ENCODE measurements around the gene NRIP1. TPM values are rescaled to one million over a fixed set of nuclear protein-coding genes. Genes with fewer than 3 reads are reported as not detected.

The NRIP1 gene
- total RNA-seq (10 to 100 TPM; 29.9 to 33.7 TPM), total RNA-seq (36.8 to 46.6 reads per million in 2 donors)

- Mint-ChIP-seq H3K36me3 (ENCODE audit: low read depth) (peaks cover 5% of the 10 kb centered on the region), H3K4me3 (peak within 1 kb of the TSS; percentile 98), H3K4me1 (peaks cover 39% of the 10 kb centered on the region), H3K27ac (peak within 1 kb of the TSS; percentile 98), H3K27me3 (peaks cover 42% of the 10 kb centered on the region)
- ATAC-seq (peak; percentile 87), DNase-seq (peak; percentile 56 to 76 (median 67))
- no peaks in the 10 kb centered on the region for H3K9me3 ChIP-seq (ENCODE audit: control insufficient read depth, low read length, poor library complexity, severe bottlenecking)
Measured at GRCh38 chr21:15064576-15065391, at the start of gene NRIP1. Gene NRIP1, minus strand, starts transcription at chr21:15065000. Its CDS starts 96,808 bp downstream, at chr21:14968192.

- no peaks in the 10 kb centered on the region for H3K9me3 ChIP-seq (ENCODE audit: control insufficient read depth, low read length, poor library complexity, severe bottlenecking)
- Mint-ChIP-seq H3K27me3 (peaks cover 10% of the 10 kb centered on the region), H3K4me3 (no peak overlapping the region), H3K4me1 (no peaks in the 10 kb centered on the region), H3K36me3 (ENCODE audit: low read depth) (no peaks in the 10 kb centered on the region), H3K27ac (no peak overlapping the region)
- ATAC-seq (no peak), DNase-seq (no peak)
Measured at GRCh38 chr21:15112858-15113257, 48.1 kb upstream of the NRIP1 start.

GRCh38 chr21:15108801-15109200 is 44.0 kb upstream of the NRIP1 start:
- H3K4me3 Mint-ChIP-seq = no peak overlapping the region
- no peaks in the 10 kb centered on the region for H3K4me1 Mint-ChIP-seq
- H3K36me3 Mint-ChIP-seq (ENCODE audit: low read depth) = no peaks in the 10 kb centered on the region
- H3K27ac Mint-ChIP-seq = no peak overlapping the region
- ATAC-seq (no peak), DNase-seq (no peak)
- H3K27me3 Mint-ChIP-seq = peaks cover 10% of the 10 kb centered on the region
- H3K9me3 ChIP-seq (ENCODE audit: control insufficient read depth, low read length, poor library complexity, severe bottlenecking) = no peaks in the 10 kb centered on the region

- no peaks in the 10 kb centered on the region for H3K9me3 ChIP-seq (ENCODE audit: control insufficient read depth, low read length, poor library complexity, severe bottlenecking)
- Mint-ChIP-seq H3K27me3 (no peaks in the 10 kb centered on the region), H3K27ac (no peak overlapping the region), H3K4me3 (no peak overlapping the region), H3K4me1 (no peaks in the 10 kb centered on the region), H3K36me3 (ENCODE audit: low read depth) (no peaks in the 10 kb centered on the region)
- ATAC-seq = no peak
- DNase-seq = no peak
Measured at GRCh38 chr21:15104470-15104869, 39.7 kb upstream of the NRIP1 start.

- Mint-ChIP-seq H3K4me1 (peaks cover 2% of the 10 kb centered on the region), H3K4me3 (no peak overlapping the region), H3K36me3 (ENCODE audit: low read depth) (no peaks in the 10 kb centered on the region), H3K27ac (no peak overlapping the region), H3K27me3 (peaks cover 8% of the 10 kb centered on the region)
- no peak for DNase-seq
- ATAC-seq = no peak
- no peaks in the 10 kb centered on the region for H3K9me3 ChIP-seq (ENCODE audit: control insufficient read depth, low read length, poor library complexity, severe bottlenecking)
Measured at GRCh38 chr21:15098908-15099307, 34.1 kb upstream of the NRIP1 start.

- no peaks in the 10 kb centered on the region for H3K9me3 ChIP-seq (ENCODE audit: control insufficient read depth, low read length, poor library complexity, severe bottlenecking)
- DNase-seq (no peak), ATAC-seq (no peak)
- no peak overlapping the region for H3K27ac Mint-ChIP-seq
- no peaks in the 10 kb centered on the region for H3K36me3 Mint-ChIP-seq (ENCODE audit: low read depth)
- no peak overlapping the region for H3K4me3 Mint-ChIP-seq
- H3K27me3 Mint-ChIP-seq = peaks cover 8% of the 10 kb centered on the region
- peaks cover 3% of the 10 kb centered on the region for H3K4me1 Mint-ChIP-seq
Measured at GRCh38 chr21:15098181-15098580, 33.4 kb upstream of the NRIP1 start.

- peaks cover 3% of the 10 kb centered on the region for H3K4me1 Mint-ChIP-seq
- no peaks in the 10 kb centered on the region for H3K9me3 ChIP-seq (ENCODE audit: control insufficient read depth, low read length, poor library complexity, severe bottlenecking)
- H3K27me3 Mint-ChIP-seq = peaks cover 12% of the 10 kb centered on the region
- no peak overlapping the region for H3K4me3 Mint-ChIP-seq
- H3K36me3 Mint-ChIP-seq (ENCODE audit: low read depth) = no peaks in the 10 kb centered on the region
- H3K27ac Mint-ChIP-seq = no peak overlapping the region
- no peak for ATAC-seq
- DNase-seq = no peak
Measured at GRCh38 chr21:15097580-15097979, 32.8 kb upstream of the NRIP1 start.

GRCh38 chr21:15096146-15096545 is 31.3 kb upstream of the NRIP1 start:
- DNase-seq = no peak
- H3K4me3 Mint-ChIP-seq = no peak overlapping the region
- H3K4me1 Mint-ChIP-seq = peaks cover 3% of the 10 kb centered on the region
- no peak overlapping the region for H3K27ac Mint-ChIP-seq
- H3K36me3 Mint-ChIP-seq (ENCODE audit: low read depth) = no peaks in the 10 kb centered on the region
- H3K9me3 ChIP-seq (ENCODE audit: control insufficient read depth, low read length, poor library complexity, severe bottlenecking) = no peaks in the 10 kb centered on the region
- no peak for ATAC-seq
- H3K27me3 Mint-ChIP-seq = peaks cover 14% of the 10 kb centered on the region

GRCh38 chr21:15095326-15095725 is 30.5 kb upstream of the NRIP1 start:
- H3K27ac Mint-ChIP-seq = no peak overlapping the region
- H3K27me3 Mint-ChIP-seq = peaks cover 14% of the 10 kb centered on the region
- DNase-seq (no peak), ATAC-seq (no peak)
- no peak overlapping the region for H3K4me3 Mint-ChIP-seq
- no peaks in the 10 kb centered on the region for H3K36me3 Mint-ChIP-seq (ENCODE audit: low read depth)
- H3K9me3 ChIP-seq (ENCODE audit: control insufficient read depth, low read length, poor library complexity, severe bottlenecking) = no peaks in the 10 kb centered on the region
- H3K4me1 Mint-ChIP-seq = peaks cover 3% of the 10 kb centered on the region

GRCh38 chr21:15094706-15095105 is 29.9 kb upstream of the NRIP1 start:
- Mint-ChIP-seq H3K36me3 (ENCODE audit: low read depth) (no peaks in the 10 kb centered on the region), H3K27me3 (peaks cover 14% of the 10 kb centered on the region), H3K4me1 (peaks cover 3% of the 10 kb centered on the region), H3K27ac (no peak overlapping the region), H3K4me3 (no peak overlapping the region)
- no peaks in the 10 kb centered on the region for H3K9me3 ChIP-seq (ENCODE audit: control insufficient read depth, low read length, poor library complexity, severe bottlenecking)
- DNase-seq = no peak
- ATAC-seq = no peak

- no peak for DNase-seq
- no peaks in the 10 kb centered on the region for H3K9me3 ChIP-seq (ENCODE audit: control insufficient read depth, low read length, poor library complexity, severe bottlenecking)
- no peaks in the 10 kb centered on the region for H3K36me3 Mint-ChIP-seq (ENCODE audit: low read depth)
- peaks cover 3% of the 10 kb centered on the region for H3K4me1 Mint-ChIP-seq
- no peak for ATAC-seq
- no peak overlapping the region for H3K4me3 Mint-ChIP-seq
- H3K27me3 Mint-ChIP-seq = peaks cover 14% of the 10 kb centered on the region
- H3K27ac Mint-ChIP-seq = no peak overlapping the region
Measured at GRCh38 chr21:15093216-15093615, 28.4 kb upstream of the NRIP1 start.

- H3K27me3 Mint-ChIP-seq = peaks cover 14% of the 10 kb centered on the region
- peaks cover 3% of the 10 kb centered on the region for H3K4me1 Mint-ChIP-seq
- ATAC-seq (no peak), DNase-seq (no peak)
- H3K36me3 Mint-ChIP-seq (ENCODE audit: low read depth) = no peaks in the 10 kb centered on the region
- no peak overlapping the region for H3K27ac Mint-ChIP-seq
- no peak overlapping the region for H3K4me3 Mint-ChIP-seq
- no peaks in the 10 kb centered on the region for H3K9me3 ChIP-seq (ENCODE audit: control insufficient read depth, low read length, poor library complexity, severe bottlenecking)
Measured at GRCh38 chr21:15092745-15093144, 27.9 kb upstream of the NRIP1 start.

- no peaks in the 10 kb centered on the region for H3K9me3 ChIP-seq (ENCODE audit: control insufficient read depth, low read length, poor library complexity, severe bottlenecking)
- DNase-seq = no peak
- Mint-ChIP-seq H3K36me3 (ENCODE audit: low read depth) (no peaks in the 10 kb centered on the region), H3K27me3 (peaks cover 7% of the 10 kb centered on the region), H3K4me3 (no peak overlapping the region), H3K27ac (no peak overlapping the region), H3K4me1 (peaks cover 3% of the 10 kb centered on the region)
- no peak for ATAC-seq
Measured at GRCh38 chr21:15090390-15090789, 25.6 kb upstream of the NRIP1 start.

GRCh38 chr21:15088488-15088887 is 23.7 kb upstream of the NRIP1 start:
- no peaks in the 10 kb centered on the region for H3K9me3 ChIP-seq (ENCODE audit: control insufficient read depth, low read length, poor library complexity, severe bottlenecking)
- peaks cover 6% of the 10 kb centered on the region for H3K27me3 Mint-ChIP-seq
- DNase-seq (no peak), ATAC-seq (no peak)
- no peak overlapping the region for H3K4me3 Mint-ChIP-seq
- no peak overlapping the region for H3K27ac Mint-ChIP-seq
- H3K4me1 Mint-ChIP-seq = no peaks in the 10 kb centered on the region
- no peaks in the 10 kb centered on the region for H3K36me3 Mint-ChIP-seq (ENCODE audit: low read depth)
